Kidney (tissue), 14 donors: ENCODE results near the gene RAD50. TPM values are rescaled to one million over a fixed set of nuclear protein-coding genes. Genes with fewer than 3 reads are reported as not detected.

ENCODE experiments used
- DNase-seq, 5 donors: peaks; one replicate each; pipeline ENCODE4 v3.0.0-alpha.2; 2013 to 2020
- FAIRE-seq: peaks from 2 replicates; lab custom pipeline; 2012; peaks lifted over from hg19 to GRCh38; lab: Jason Lieb, UNC
- H3K27ac ChIP-seq, 2 donors: one replicate each; pipeline ENCODE4 v1.7.0; 2013; ENCODE audit warnings: low read depth in 2 of 2, low read length in 2 of 2, inconsistent platforms in 1 of 2
- H3K27me3 ChIP-seq: one replicate; pipeline ENCODE4 v1.7.1; 2013; ENCODE audit warnings: low read length, inconsistent platforms; ENCODE audit not compliant: control insufficient read depth, insufficient read depth
- H3K36me3 ChIP-seq, 3 donors: one replicate each; pipeline versions ENCODE4 v1.7.0 to v1.7.1; 2013; ENCODE audit warnings: low read length in 3 of 3, control low read depth in 1 of 3, inconsistent platforms in 1 of 3; ENCODE audit not compliant: insufficient read depth in 3 of 3, control insufficient read depth in 2 of 3
- H3K4me1 ChIP-seq, 3 donors: one replicate each; pipeline versions ENCODE4 v1.7.0 to v1.7.1; 2013; ENCODE audit warnings: low read length in 3 of 3, inconsistent platforms in 1 of 3, low read depth in 1 of 3; ENCODE audit not compliant: control insufficient read depth in 2 of 3, insufficient read depth in 2 of 3
- H3K4me3 ChIP-seq, 3 donors: one replicate each; pipeline versions ENCODE4 v1.7.0 to v1.8.1; 2013; ENCODE audit warnings: low read length in 3 of 3, control low read depth in 1 of 3, inconsistent platforms in 1 of 3
- H3K9ac ChIP-seq, 3 donors: one replicate each; pipeline versions ENCODE4 v1.7.0 to v1.7.1; 2013; ENCODE audit warnings: low read length in 3 of 3, control low read depth in 1 of 3, inconsistent platforms in 1 of 3
- H3K9me3 ChIP-seq, 3 donors: one replicate each; pipeline versions ENCODE4 v1.7.0 to v1.7.1; 2013; ENCODE audit warnings: low read length in 3 of 3, control low read depth in 1 of 3, inconsistent platforms in 1 of 3; ENCODE audit not compliant: control insufficient read depth in 2 of 3, insufficient read depth in 1 of 3
- intact Hi-C: fragments of 100-400 bp; cut with DNase I; formaldehyde crosslinking; loops from one replicate; pipeline ENCODE4 v1.11.1; 2022
- polyA plus RNA-seq: library from polyadenylated mRNA; stranded (reverse); fragments of 350-450 nt; fragmentation: Illumina TruSeq; extraction: RNeasy Lipid Tissue Mini Kit (QIAGEN cat#74804); gene quantifications from one replicate; pipeline ENCODE4 v1.2.3, GENCODE V29; 2014; ENCODE audit warnings: low read depth, low replicate concordance; ENCODE audit not compliant: insufficient read depth
- total RNA-seq: library from RNA; stranded (reverse); fragmentation: NEBNext Ultra II Directional; extraction: Animal tissue kit (Norgen Biotek cat#: 25700); gene quantifications from one replicate; pipeline ENCODE4 v1.2.1, GENCODE V29; 2021
- TF ChIP-seq, protein P1 (sequence below): IDR thresholded peaks from 3 replicates; pipeline ENCODE4 v1.5.1; 2012; ENCODE audit warnings: mild to moderate bottlenecking, moderate library complexity, borderline replicate concordance; ENCODE audit not compliant: insufficient read depth; ENCODE audit errors: extremely low read depth
- donor health status: control.
- donor health status: control.
- donor health status: control.
- donor health status: control.
- donor health status: control.
- donor health status: DM: yes; HTN: yes; CAD: no.
- donor health status: Normal renal cell carcinoma (clear cell type).

RAD50 gene
- total and polyA plus RNA-seq, 2 donors from 2014 or later: 12.6 to 36.4 TPM

DNA sequence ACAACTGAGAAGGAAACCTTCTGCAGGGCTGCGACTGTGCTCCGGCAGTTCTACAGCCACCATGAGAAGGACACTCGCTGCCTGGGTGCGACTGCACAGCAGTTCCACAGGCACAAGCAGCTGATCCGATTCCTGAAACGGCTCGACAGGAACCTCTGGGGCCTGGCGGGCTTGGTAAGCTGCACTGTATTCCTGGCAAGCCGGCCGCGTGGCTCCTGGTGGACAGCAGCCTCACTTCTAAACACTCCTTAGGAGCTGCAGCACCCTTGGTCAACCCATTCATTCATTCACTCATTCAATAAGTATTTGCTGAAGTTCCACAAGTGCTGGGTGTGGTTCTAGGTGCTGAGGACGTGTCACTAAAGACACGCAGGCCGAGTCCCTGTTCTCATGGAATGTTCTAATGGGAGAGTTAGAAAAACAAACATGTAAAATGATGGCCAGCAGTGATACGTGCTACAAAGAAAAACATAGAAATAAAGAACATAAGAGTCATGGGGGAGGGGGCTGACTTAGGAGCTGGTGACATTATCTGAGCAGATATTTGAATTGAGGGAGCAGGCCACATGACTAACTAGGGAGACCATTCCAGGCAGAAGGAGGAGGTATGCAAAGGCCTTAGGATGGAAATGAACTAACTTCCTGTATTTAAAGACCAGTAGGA lies 123.1 kb downstream of the RAD50 start:
- H3K27ac ChIP-seq: no peak overlapping the region
- intact Hi-C loops: no loop called here
- no peaks in the 10 kb centered on the region for H3K9me3 ChIP-seq
- no peaks in the 10 kb centered on the region for H3K4me1 ChIP-seq
- TF ChIP-seq, protein P1, sequence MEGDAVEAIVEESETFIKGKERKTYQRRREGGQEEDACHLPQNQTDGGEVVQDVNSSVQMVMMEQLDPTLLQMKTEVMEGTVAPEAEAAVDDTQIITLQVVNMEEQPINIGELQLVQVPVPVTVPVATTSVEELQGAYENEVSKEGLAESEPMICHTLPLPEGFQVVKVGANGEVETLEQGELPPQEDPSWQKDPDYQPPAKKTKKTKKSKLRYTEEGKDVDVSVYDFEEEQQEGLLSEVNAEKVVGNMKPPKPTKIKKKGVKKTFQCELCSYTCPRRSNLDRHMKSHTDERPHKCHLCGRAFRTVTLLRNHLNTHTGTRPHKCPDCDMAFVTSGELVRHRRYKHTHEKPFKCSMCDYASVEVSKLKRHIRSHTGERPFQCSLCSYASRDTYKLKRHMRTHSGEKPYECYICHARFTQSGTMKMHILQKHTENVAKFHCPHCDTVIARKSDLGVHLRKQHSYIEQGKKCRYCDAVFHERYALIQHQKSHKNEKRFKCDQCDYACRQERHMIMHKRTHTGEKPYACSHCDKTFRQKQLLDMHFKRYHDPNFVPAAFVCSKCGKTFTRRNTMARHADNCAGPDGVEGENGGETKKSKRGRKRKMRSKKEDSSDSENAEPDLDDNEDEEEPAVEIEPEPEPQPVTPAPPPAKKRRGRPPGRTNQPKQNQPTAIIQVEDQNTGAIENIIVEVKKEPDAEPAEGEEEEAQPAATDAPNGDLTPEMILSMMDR: no peak
- no peak overlapping the region for H3K4me3 ChIP-seq
- no peaks in the 10 kb centered on the region for H3K27me3 ChIP-seq
- no peak overlapping the region for H3K9ac ChIP-seq
- no peaks in the 10 kb centered on the region for H3K36me3 ChIP-seq
- DNase-seq: no peak
- no peak for FAIRE-seq

DNA sequence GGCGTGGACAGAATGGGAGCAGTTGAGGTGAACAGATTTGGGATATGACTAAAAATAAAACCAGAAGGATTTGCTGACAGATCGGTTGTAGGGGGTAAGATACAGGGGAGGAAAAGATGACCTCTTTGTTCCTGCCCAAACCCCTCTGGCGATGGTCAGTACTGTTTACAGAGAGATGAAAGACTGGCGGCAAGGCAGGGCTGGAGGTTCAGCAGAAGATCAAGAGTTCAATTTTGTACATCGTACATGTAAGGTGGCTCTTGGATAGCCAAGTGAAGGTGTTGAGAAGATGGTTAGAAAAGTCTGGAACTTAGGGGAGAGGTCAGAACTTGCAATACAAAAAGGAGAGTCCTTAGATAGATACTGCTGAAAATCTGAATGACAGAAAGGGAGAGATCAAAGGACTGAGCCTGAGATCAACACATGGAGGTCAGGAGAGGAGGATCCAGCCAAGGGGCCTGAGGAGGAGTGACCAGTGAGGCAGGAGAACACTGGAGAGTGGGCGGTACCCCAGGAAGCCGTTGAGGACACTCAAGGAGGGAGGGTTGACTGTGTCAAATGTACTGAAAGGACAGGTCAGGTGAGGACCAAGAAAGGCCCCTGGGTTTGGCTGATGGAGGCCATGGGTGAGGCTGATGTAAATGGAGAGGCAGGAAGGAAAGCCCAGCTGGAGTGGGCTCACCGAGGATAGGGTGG lies 124.2 kb downstream of the RAD50 start:
- FAIRE-seq (no peak), DNase-seq (no peak)
- intact Hi-C loops: no loop called here
- H3K9ac ChIP-seq: no peak overlapping the region
- TF ChIP-seq, protein P1: no peak
- H3K4me1 ChIP-seq: no peaks in the 10 kb centered on the region
- no peaks in the 10 kb centered on the region for H3K9me3 ChIP-seq
- no peaks in the 10 kb centered on the region for H3K27me3 ChIP-seq
- no peak overlapping the region for H3K4me3 ChIP-seq
- no peak overlapping the region for H3K27ac ChIP-seq
- no peaks in the 10 kb centered on the region for H3K36me3 ChIP-seq

DNA sequence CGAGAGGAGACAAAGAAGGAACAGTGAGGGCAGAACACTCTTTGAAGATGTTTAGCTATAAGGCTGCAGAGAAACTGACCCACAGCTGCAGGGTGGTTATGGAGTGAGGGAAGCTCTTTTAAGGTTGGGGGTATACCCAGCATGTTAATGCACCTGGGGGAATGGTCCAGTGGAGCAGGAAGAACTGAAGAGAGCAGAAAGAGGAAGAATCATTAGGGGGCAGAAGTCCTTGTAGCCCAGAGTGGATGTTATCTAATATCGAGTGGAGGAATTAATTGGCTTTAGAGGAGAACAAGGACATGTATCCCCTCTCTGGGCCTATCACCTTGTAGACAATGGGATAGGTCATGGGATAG lies 124.7 kb downstream of the RAD50 start:
- no peak overlapping the region for H3K9ac ChIP-seq
- no peak for DNase-seq
- H3K27ac ChIP-seq: no peak overlapping the region
- intact Hi-C loops: no loop called here
- no peaks in the 10 kb centered on the region for H3K27me3 ChIP-seq
- TF ChIP-seq, protein P1: no peak
- no peak for FAIRE-seq
- H3K36me3 ChIP-seq: no peaks in the 10 kb centered on the region
- H3K4me1 ChIP-seq: no peaks in the 10 kb centered on the region
- no peaks in the 10 kb centered on the region for H3K9me3 ChIP-seq
- H3K4me3 ChIP-seq: no peak overlapping the region
